C1 segment of cervical spinal cord (tissue), 14 donors: ENCODE measurements around the gene NUMBL.
A peak's percentile ranks its signal among the peaks of the same experiment; 100 is the strongest.

Experiments
- DNase-seq, 14 donors: peaks; one replicate each; lab custom pipeline; 2025; lab: John Stamatoyannopoulos, UW

The NUMBL gene

GRCh38 chr19:40716482-40717324 lies 26.3 kb upstream of the NUMBL start, which contains the start of the genes COQ8B and ITPKC:
TSS of gene COQ8B (minus strand) at chr19:40716886. CDS start at chr19:40714632, 2,254 bp downstream.
TSS of gene ITPKC (plus strand) at chr19:40717112. CDS start at chr19:40717136, 24 bp downstream.
- peak; percentile 89 to 99 (median 96) for DNase-seq

DNA sequence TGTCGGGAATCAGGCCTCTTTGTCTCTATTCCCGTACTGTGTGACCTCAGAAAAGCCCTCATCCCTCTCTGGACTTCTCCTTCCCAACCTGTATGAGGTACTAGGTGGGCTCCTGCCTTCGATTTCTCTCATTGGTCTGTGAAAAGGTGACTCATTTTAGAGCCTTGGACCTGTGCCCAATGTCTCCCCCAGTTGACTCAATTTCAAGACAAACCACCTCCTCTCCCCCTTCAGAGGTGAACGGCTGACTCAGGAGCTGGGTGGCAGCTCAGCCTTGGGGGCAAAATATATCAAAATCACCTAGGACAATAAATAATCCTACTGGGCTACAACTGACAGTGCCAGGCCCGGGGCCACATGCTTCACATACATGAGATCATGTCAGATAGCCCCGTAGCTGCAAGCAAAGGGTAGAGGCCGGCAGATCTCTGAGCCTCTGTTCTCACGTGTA lies 25.6 kb upstream of the NUMBL start:
- peak in 2 of 14 donors; percentile 45 to 54 for DNase-seq

- DNase-seq: peak; percentile 63 to 96 (median 90)
Observed at GRCh38 chr19:40714441-40715299, 24.2 kb upstream of the NUMBL start.

GRCh38 chr19:40713939-40714338 lies 23.5 kb upstream of the NUMBL start:
- no peak for DNase-seq

DNA sequence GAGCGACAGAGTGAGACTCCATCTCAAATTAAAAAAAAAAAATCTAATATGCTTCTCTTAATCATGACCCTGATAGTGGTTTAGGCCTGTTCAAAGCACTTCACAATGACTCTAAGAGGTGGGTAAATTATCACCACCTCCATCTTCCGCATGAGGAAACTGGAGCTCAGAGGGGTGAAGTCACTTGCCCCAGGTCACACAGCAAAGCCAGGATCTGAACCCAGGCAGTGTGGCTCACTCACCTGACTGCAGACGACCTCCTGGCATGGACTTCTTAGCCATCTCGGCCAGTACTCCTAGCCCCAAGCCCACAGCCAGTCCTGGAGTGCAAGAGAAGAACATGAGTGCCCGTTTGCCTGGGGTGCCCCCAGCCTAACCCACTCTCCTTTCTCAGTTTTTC lies 19.4 kb upstream of the NUMBL start:
- DNase-seq: no peak

DNA sequence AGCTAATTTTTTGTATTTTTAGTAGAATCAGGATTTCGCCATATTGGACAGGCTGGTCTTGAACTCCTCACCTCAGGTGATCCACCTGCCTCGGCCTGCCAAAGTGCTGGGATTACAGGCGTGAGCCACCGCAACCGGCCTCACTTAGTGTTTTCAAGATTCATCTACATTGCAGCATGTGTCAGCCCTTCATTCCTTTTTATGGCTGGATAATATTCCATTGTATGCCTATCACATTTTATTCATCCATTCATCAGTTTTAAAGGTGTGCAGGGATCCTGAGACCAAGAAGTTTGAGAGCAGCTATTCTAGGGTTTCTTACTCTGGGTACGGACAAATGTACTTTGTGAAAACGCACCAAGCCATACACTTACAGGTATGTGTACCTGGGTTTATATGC lies 17.2 kb upstream of the NUMBL start:
- DNase-seq: no peak

GRCh38 chr19:40705950-40706619 lies 15.6 kb upstream of the NUMBL start:
- no peak for DNase-seq

DNA sequence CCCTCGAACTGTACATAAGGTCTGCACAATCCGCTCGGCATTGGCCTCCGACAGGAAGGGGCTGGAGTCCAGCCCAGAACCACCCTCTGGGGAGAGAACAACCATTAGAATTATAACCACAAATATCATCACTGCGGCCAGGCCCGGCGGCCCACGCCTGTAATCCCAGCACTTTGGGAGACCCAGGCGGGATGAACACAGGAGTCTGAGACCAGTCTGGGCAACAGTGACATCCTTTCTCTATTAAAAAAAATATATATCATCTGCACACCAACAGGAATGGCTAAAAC lies 14.9 kb upstream of the NUMBL start:
- DNase-seq: no peak

DNA sequence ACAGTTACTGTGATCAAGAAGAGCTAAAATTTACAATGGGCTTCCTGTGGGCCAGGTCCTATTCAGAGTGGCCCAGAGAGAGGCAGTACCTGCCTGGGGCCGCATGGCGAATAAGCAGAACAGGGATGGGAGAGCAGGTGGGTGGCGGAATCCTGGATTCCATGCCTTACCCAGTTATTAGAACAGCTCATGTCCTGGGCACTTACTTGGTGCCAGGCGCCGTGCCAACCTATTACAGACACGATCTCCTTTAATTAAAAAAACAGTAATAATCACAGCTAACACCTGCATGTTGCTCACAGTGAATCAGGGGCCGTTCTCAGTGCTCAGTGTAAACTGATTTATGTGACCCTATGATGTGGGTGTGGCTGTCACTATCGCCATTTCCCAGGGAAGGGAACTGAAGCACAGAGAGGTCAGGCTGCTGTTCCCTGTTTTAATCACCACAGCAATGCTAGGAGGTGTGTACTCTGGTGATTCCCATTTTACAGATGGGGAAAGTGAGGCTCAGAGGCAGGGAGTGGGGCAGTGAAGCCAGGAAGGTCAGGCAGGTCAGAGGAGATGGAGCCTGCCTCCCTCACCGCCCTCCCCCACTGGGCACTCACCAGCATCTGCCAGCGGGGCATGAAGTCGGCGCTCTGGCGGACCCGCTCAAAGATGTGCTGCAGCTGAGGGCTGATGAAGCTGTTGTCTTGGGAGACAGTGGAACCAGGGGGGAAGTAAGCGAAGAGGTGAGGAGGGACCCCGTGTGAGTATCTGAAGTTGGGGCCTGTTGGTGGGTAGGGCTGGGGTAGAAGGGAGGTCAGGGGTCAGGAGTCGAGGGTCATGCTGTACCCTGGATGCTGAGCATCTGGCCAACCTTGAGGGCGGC lies 14.3 kb upstream of the NUMBL start:
- DNase-seq: no peak

DNA sequence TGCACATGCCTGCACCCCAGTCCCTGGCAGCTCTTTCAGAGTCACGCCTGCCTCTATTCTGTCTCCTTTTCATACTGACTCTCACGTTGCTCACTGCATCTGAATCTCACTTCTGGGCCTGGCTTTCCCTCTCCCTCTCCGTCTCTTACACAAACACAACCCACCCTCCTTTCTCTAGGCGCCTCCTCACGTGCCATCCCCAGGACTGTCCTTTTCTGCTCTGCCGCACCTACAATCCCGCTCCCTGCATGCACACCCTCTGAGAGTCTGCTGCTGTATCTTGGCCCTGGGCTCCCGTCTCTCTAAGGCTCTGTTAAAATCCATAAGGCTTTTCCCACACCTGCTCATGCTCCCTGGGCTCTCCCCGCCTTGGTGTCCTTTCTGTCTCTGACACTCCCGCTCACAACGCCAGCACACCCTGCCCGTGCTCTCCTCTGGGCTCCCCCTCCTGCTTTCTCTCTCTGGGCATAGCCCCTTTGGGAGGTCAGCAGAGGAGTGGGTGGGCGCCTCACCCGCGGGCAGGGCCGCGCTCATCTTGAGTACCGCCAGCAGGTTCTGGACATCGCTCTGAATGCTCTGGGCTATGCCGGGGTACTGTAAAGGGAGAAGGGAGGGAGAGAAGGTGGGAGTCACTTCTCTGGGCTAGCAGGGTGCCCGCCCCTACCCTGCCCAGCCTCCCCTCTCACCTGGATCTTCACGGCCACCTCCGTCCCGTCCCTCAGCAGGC lies 12.7 kb upstream of the NUMBL start:
- peak in 1 of 14 donors; percentile 61 for DNase-seq

DNA sequence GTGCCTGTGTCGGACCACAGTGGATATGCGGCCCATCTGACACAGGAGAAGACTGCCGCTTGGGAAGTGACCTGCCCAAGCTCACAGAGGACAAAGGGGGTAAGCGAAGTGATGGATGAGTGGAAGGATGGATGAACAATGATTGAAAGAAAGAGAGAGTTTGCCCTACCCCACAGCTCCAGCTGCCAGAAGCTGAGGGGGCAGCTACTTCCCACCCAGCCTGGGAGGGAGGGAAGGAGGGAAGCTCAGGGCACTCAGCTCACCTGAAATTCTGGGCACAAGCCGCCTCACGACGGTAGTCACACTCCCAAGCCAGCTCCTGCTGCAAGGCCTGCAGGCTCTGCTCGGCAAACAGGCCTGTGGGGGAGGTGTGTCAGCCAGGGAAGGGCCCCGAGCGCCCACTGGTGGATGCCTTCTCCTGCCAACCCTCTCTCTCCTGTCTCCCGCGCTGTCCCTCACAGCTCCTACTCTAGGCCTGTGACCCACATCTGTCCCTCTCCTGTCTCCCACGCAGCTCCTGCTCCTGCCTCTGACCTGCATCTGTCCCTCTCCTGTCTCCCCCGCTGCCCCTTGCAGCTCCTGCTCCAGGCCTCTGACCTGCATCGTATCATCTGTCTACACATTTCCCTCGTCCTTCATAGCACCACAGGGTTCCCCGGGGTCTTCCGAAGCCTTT lies 12.0 kb upstream of the NUMBL start:
- DNase-seq: peak in 2 of 14 donors; percentile 20 to 83

DNA sequence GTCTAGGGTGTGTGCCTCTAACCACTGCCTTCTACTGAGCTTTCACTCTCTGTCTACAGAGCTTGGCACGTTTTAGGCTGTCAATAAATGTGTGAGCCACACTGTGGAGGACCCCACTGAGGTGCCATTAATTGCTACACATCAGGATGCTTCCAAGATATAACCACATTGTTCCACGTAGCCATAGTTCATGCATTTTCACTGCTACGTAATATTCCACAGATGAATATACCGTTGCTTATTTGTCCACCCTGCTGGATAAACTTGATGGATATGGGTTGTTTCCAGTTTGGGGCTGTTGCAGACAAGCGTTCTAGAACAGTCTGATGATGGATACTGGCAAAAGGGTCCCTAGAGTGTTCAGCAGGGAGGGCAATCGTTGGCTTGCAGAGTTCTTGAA lies 11.3 kb upstream of the NUMBL start:
- DNase-seq: no peak

- no peak for DNase-seq
Observed at GRCh38 chr19:40700083-40700482, 9.6 kb upstream of the NUMBL start.

- no peak for DNase-seq
Observed at GRCh38 chr19:40697007-40697406, 6.6 kb upstream of the NUMBL start.

DNA sequence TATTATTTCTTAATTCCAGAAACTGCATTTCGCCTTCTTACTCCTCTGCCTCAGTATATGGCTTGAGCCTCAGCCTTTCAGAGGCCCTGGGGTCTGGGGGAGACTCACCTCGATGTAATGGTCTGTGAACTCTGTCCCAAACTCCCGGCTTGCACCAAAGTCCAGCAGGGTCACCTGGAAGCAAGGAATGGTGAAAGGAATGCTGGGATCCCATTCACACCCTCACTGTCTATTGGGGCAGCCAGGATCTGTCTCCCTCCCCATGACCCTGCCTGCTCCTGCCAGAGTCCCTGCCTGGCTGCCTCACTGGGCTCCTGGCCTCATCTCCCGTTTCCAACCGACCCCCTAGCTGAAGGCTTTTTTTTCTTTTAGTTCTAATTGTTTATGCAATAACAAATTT lies 5.4 kb upstream of the NUMBL start:
- DNase-seq: no peak

GRCh38 chr19:40693896-40694295 lies 3.4 kb upstream of the NUMBL start:
- DNase-seq: no peak

DNA sequence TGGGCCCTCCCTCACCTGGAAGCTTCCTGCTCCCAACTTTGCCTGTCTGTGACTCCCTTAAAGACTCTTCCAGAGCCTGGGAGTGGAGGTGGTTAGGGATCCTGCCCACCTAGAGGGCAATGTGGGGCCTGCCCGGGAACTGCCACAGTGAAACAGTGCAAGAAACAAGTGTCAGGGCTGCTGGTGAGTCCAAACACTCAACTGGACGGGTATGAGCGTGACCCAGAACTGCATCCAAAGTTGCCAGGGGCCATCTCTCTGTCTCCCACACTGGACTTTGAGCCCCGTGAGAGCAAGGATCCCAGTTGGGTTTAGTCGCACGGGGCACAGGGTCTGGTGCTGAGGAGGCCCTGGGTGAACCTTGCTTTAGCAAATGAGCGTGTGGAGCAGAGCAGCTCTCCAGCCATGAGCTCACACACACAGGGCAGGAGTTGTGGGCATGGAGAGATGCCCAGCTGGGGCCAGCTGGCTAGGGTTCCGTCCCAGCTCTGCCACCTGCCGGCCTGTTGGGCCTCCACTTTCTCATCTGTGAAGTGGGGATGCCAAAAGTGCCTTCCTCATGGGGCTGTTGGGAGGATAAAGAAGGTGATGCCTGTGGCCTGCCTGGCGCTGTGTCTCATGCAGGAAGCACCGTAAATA lies 2.8 kb upstream of the NUMBL start:
- peak in 1 of 14 donors; percentile 16 for DNase-seq

DNA sequence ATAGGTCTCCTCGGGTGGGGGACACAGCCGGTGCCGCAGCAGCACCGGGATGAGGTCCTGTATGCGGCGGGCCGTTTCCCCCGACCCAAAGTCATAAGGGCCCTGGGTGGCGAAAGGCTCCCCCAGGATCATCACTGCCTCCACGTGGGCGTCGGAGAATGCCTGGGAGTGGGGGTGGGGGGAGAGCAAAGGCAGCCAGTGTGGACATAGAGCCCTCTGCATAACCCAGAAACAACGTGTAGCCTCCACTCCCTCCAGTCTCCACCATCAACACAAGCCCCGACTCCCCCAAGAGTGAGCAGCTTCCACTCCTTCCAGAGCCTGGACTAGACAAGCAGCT lies 1.7 kb upstream of the NUMBL start:
- DNase-seq: no peak

- DNase-seq: no peak
Observed at GRCh38 chr19:40691421-40692211, 1.2 kb upstream of the NUMBL start.
